HepG2 (cell line): ENCODE measurements around the gene TCAP. TPM values are rescaled to one million over a fixed set of nuclear protein-coding genes. Genes with fewer than 3 reads are reported as not detected.

Experiments
- BCL6 ChIP-seq: IDR thresholded peaks from 2 replicates; pipeline ENCODE4 v1.6.1; 2016; ENCODE audit warnings: missing genetic modification reagents, missing compliant biosample characterization
- BORCS8-MEF2B ChIP-seq: sonication (generic); formaldehyde crosslinking; IDR thresholded peaks from 2 replicates; pipeline ENCODE4 v1.8.0; 2022; ENCODE audit warnings: mild to moderate bottlenecking, missing genetic modification reagents
- CHD4 ChIP-seq: fragments of 200-600 bp; sonication (generic); IDR thresholded peaks from 2 replicates; pipeline ENCODE4 v1.7.0; 2017; ENCODE audit warnings: mild to moderate bottlenecking, low read length, borderline replicate concordance
- FLYWCH1 ChIP-seq: sonication (generic); formaldehyde crosslinking; IDR thresholded peaks from 2 replicates; pipeline ENCODE4 v1.8.1; 2023; ENCODE audit warnings: mild to moderate bottlenecking, missing genetic modification reagents
- FOXK1 ChIP-seq: sonication (generic); formaldehyde crosslinking; IDR thresholded peaks from 2 replicates; pipeline ENCODE4 v1.4.0; 2020; ENCODE audit warnings: low read depth, missing genetic modification reagents, borderline replicate concordance
- HES4 ChIP-seq: sonication (generic); formaldehyde crosslinking; IDR thresholded peaks from 2 replicates; pipeline ENCODE4 v1.9.0; 2021; ENCODE audit warnings: mild to moderate bottlenecking, missing genetic modification reagents, borderline replicate concordance
- NR2F2 ChIP-seq: IDR thresholded peaks from 2 replicates; pipeline ENCODE4 v1.6.1; 2012; ENCODE audit warnings: low read depth, inconsistent platforms, borderline replicate concordance
- SIX4 ChIP-seq: sonication (generic); formaldehyde crosslinking; IDR thresholded peaks from 2 replicates; pipeline ENCODE4 v1.4.0; 2020; ENCODE audit warnings: missing genetic modification reagents
- SMYD3 ChIP-seq: sonication (generic); formaldehyde crosslinking; IDR thresholded peaks from 2 replicates; pipeline ENCODE4 v1.8.1; 2023; ENCODE audit warnings: mild to moderate bottlenecking, missing genetic modification reagents
- TBX2 ChIP-seq: sonication (generic); formaldehyde crosslinking; IDR thresholded peaks from 2 replicates; pipeline ENCODE4 v1.5.0; 2020; ENCODE audit warnings: missing genetic modification reagents, mild to moderate bottlenecking, borderline replicate concordance
- ZNF30 ChIP-seq: sonication (generic); formaldehyde crosslinking; IDR thresholded peaks from 2 replicates; pipeline ENCODE4 v1.5.0; 2020; ENCODE audit warnings: mild to moderate bottlenecking, missing genetic modification reagents
- ZNF333 ChIP-seq: sonication (generic); formaldehyde crosslinking; IDR thresholded peaks from 2 replicates; pipeline ENCODE4 v1.4.0; 2020; ENCODE audit warnings: mild to moderate bottlenecking, missing genetic modification reagents, borderline replicate concordance
- ZNF383 ChIP-seq: sonication (generic); formaldehyde crosslinking; IDR thresholded peaks from 2 replicates; pipeline ENCODE4 v1.4.0; 2020; ENCODE audit warnings: missing genetic modification reagents, mild to moderate bottlenecking, borderline replicate concordance
- ZNF550 ChIP-seq: sonication (generic); formaldehyde crosslinking; IDR thresholded peaks from 2 replicates; pipeline ENCODE4 v1.4.0; 2020; ENCODE audit warnings: mild to moderate bottlenecking, missing genetic modification reagents, borderline replicate concordance
- ZNF615 ChIP-seq: sonication (generic); formaldehyde crosslinking; IDR thresholded peaks from 2 replicates; pipeline ENCODE4 v1.5.0; 2020; ENCODE audit warnings: mild to moderate bottlenecking, missing genetic modification reagents, borderline replicate concordance
- ZNF737 ChIP-seq: sonication (generic); formaldehyde crosslinking; IDR thresholded peaks from 2 replicates; pipeline ENCODE4 v1.5.0; 2020; ENCODE audit warnings: missing genetic modification reagents, mild to moderate bottlenecking, borderline replicate concordance
- ZSCAN29 ChIP-seq: sonication (generic); formaldehyde crosslinking; conservative IDR thresholded peaks from 2 replicates; pipeline ENCODE4 v1.4.0; 2020; ENCODE audit warnings: mild to moderate bottlenecking, missing genetic modification reagents
- polyA plus RNA-seq, 8 experiments: library from polyadenylated mRNA; depleted of rRNA in 3 of 8; stranded (reverse) in 7 of 8; unstranded in 1 of 8; fragments of >200 nt; fragmentation: Illumina TruSeq in 4 of 8; extraction: Trizol in 4 of 8; gene quantifications; 2 replicates each; pipeline versions ENCODE4 v1.2.1 to v1.2.3, GENCODE V29; 2011 to 2016; ENCODE audit warnings: low read depth in 4 of 8, missing spikeins in 1 of 8, mixed read lengths in 1 of 8; ENCODE audit not compliant: insufficient read depth in 1 of 8
- total RNA-seq, 5 experiments: library from RNA; depleted of rRNA; stranded (reverse); fragments of >200 nt; fragmentation: Illumina TruSeq; extraction: Trizol; gene quantifications; 2 replicates each; pipeline ENCODE4 v1.2.3, GENCODE V29; 2016; ENCODE audit warnings: low read depth in 1 of 5
- TF ChIP-seq, protein P1 (sequence below): sonication (generic); formaldehyde crosslinking; IDR thresholded peaks from 2 replicates; pipeline ENCODE4 v1.4.0; 2020; ENCODE audit warnings: mild to moderate bottlenecking, missing genetic modification reagents
- TF ChIP-seq, protein P2 (sequence below): sonication (generic); formaldehyde crosslinking; IDR thresholded peaks from 2 replicates; pipeline ENCODE4 v1.4.0; 2020; ENCODE audit warnings: missing genetic modification reagents, mild to moderate bottlenecking, borderline replicate concordance
- TF ChIP-seq, protein P3 (sequence below): sonication (generic); formaldehyde crosslinking; IDR thresholded peaks from 2 replicates; pipeline ENCODE4 v1.5.0; 2020; ENCODE audit warnings: mild to moderate bottlenecking, missing genetic modification reagents
- TF ChIP-seq, protein P4 (sequence below): conservative IDR thresholded peaks from 2 replicates; pipeline ENCODE4 v1.6.1; 2018; ENCODE audit warnings: missing genetic modification reagents

Gene TCAP
- total and polyA plus RNA-seq, 2 of the 13 experiments (the other 11 are each of a cell fraction or from before 2014, with no cell fraction given), result 0.24 to 0.65 TPM

DNA sequence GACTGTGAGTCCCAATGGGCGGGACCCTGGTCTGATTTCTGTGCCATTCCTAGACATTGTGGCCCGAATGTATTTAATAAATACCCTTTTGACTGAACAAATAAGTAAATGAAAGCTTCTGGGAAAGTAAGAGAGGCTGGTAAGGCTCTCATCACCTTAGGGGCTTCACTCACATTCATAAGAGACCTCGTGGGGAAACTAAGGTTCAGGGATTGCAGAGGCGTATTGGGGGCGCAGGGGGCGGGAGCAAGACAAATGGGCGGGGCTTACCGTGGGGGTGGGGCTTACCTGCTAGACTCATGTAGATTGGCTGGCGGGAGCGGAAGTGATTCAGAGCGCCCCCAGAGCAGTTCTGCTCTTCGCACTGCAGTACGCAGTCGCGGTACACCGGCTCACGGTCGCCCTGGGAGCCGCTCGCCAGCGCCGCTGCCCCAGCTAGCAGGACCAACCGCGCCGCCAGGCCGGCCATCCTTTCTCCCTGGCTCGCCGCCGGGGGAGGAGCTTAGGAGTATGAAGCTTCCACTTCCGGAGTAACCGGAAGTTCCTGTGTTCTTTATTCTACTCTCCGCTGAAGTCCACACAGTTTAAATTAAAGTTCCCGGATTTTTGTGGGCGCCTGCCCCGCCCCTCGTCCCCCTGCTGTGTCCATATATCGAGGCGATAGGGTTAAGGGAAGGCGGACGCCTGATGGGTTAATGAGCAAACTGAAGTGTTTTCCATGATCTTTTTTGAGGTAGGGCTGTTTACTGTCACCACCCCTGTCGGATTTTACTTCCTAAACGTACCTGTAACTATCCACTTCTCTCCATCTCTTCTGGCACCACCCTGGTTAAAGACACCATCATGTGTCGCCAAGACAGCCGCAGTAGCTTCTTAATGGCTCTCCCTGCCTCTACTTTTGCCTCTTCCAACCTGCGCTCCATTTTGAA, 22.7 kb downstream of the TCAP start, which contains the start of gene PGAP3 (continued):
- TF ChIP-seq ZSCAN29 (CRISPR knock-in tag) (peak; percentile 91), FOXK1 (peak; percentile 82), ZNF550 (CRISPR knock-in tag) (no peak; the same call in 1 of the 2 replicates), TBX2 (CRISPR knock-in tag) (no peak; the same call in 1 of the 2 replicates), NR2F2 (0 out of 2 replicates have a peak, but pooled peaks have one; percentile 4), HES4 (0 out of 2 replicates have a peak, but pooled peaks have one; percentile 33), ZNF30 (CRISPR knock-in tag) (no peak), ZNF333 (CRISPR knock-in tag) (no peak), ZNF737 (CRISPR knock-in tag) (peak; percentile 61; the same call in 1 of the 2 replicates), BCL6 (CRISPR knock-in tag) (no peak; the same call in 1 of the 2 replicates), SIX4 (CRISPR knock-in tag) (no peak), ZNF383 (CRISPR knock-in tag) (no peak), BORCS8-MEF2B (peak; percentile 56; the same call in 1 of the 2 replicates), ZNF615 (CRISPR knock-in tag) (no peak; the same call in 1 of the 2 replicates), CHD4 (peak; percentile 98; the same call in 1 of the 2 replicates), SMYD3 (peak; percentile 57; the same call in 1 of the 2 replicates), FLYWCH1 (CRISPR knock-in tag) (no peak)
- TF ChIP-seq, protein P1, sequence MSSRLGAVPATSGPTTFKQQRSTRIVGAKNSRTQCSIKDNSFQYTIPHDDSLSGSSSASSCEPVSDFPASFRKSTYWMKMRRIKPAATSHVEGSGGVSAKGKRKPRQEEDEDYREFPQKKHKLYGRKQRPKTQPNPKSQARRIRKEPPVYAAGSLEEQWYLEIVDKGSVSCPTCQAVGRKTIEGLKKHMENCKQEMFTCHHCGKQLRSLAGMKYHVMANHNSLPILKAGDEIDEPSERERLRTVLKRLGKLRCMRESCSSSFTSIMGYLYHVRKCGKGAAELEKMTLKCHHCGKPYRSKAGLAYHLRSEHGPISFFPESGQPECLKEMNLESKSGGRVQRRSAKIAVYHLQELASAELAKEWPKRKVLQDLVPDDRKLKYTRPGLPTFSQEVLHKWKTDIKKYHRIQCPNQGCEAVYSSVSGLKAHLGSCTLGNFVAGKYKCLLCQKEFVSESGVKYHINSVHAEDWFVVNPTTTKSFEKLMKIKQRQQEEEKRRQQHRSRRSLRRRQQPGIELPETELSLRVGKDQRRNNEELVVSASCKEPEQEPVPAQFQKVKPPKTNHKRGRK, result no peak
- TF ChIP-seq, protein P2, sequence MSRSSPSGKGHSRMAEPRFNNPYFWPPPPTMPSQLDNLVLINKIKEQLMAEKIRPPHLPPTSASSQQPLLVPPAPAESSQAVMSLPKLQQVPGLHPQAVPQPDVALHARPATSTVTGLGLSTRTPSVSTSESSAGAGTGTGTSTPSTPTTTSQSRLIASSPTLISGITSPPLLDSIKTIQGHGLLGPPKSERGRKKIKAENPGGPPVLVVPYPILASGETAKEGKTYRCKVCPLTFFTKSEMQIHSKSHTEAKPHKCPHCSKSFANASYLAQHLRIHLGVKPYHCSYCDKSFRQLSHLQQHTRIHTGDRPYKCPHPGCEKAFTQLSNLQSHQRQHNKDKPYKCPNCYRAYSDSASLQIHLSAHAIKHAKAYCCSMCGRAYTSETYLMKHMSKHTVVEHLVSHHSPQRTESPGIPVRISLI (CRISPR knock-in tag), result no peak
- TF ChIP-seq, protein P3, sequence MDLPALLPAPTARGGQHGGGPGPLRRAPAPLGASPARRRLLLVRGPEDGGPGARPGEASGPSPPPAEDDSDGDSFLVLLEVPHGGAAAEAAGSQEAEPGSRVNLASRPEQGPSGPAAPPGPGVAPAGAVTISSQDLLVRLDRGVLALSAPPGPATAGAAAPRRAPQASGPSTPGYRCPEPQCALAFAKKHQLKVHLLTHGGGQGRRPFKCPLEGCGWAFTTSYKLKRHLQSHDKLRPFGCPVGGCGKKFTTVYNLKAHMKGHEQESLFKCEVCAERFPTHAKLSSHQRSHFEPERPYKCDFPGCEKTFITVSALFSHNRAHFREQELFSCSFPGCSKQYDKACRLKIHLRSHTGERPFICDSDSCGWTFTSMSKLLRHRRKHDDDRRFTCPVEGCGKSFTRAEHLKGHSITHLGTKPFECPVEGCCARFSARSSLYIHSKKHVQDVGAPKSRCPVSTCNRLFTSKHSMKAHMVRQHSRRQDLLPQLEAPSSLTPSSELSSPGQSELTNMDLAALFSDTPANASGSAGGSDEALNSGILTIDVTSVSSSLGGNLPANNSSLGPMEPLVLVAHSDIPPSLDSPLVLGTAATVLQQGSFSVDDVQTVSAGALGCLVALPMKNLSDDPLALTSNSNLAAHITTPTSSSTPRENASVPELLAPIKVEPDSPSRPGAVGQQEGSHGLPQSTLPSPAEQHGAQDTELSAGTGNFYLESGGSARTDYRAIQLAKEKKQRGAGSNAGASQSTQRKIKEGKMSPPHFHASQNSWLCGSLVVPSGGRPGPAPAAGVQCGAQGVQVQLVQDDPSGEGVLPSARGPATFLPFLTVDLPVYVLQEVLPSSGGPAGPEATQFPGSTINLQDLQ, result 0 out of 2 replicates have a peak, but pooled peaks have one; percentile 32
- TF ChIP-seq, protein P4, sequence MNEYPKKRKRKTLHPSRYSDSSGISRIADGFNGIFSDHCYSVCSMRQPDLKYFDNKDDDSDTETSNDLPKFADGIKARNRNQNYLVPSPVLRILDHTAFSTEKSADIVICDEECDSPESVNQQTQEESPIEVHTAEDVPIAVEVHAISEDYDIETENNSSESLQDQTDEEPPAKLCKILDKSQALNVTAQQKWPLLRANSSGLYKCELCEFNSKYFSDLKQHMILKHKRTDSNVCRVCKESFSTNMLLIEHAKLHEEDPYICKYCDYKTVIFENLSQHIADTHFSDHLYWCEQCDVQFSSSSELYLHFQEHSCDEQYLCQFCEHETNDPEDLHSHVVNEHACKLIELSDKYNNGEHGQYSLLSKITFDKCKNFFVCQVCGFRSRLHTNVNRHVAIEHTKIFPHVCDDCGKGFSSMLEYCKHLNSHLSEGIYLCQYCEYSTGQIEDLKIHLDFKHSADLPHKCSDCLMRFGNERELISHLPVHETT, result peak; percentile 98
